Fibroblast of the conjunctiva (primary cell): ENCODE results near the gene CEP55.
"Not testable (repeated sequence)": the region's sequence is repeated elsewhere in the genome, so short reads cannot be mapped to it uniquely, and the experiment has no call there.

Source experiments
- DNase-seq: peaks from one replicate; pipeline ENCODE4 v3.0.0-alpha.2; 2010; ENCODE audit warnings: low read depth

CEP55 gene

DNA sequence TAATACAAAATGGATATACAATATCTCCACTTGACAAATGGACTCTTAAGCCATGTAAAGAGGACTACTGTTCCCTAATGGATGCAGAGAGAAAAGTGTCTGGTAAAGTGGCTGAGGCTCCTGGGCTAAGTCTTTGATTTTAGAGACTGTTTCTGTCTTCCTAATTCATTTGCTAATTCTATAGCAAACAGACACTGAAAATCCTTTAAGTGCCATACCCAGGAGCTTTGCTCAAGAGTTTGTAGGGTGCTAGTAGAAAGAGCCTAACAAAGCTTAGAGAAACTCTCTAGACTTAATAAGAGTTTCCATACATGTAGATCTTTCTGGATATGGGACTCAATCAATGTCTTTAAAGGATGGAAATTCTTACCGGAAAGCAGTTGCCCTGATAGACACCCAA is 16.7 kb downstream of the CEP55 start:
- no peak for DNase-seq

GRCh38 chr10:93514521-93514920 is 18.1 kb downstream of the CEP55 start:
- DNase-seq: no peak

DNA sequence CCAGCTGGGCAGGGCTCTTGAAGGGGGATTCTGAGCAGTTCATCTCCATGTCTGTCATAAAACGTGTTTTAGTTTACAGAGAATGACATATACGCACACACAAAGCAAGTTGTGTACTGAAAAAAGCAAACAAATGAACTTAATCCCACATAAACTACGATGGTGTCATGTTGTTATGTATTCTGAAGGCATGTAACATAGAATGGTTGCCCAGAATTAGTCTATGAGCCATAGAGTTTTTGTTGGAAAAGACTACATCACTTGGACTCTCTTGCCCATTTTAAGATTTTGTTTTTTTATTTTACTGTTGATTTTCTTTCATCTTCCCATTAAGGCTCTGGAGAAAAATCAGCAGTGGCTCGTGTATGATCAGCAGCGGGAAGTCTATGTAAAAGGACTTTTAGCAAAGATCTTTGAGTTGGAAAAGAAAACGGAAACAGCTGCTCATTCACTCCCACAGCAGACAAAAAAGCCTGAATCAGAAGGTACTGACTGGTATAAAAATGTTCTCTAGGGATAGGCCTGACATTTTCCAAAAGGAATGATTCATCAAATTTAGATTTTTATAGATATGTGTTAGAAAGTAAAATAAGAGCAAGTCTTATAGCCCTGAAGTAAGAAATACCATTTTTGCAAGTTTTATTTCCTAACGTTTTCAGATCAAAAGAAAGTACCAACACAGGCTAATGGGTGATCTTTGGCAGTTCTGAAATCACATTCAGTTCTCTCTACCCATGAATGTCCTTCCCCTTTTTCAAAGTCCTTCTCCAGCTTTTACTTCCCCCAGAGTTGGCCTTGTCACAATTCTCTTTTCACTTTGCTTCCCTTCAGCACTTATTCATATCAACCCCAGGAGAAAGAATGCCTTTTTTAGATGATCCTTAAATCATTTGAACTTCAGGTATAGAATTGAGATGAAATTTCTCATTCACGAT is 18.9 kb downstream of the CEP55 start:
- DNase-seq: no peak

DNA sequence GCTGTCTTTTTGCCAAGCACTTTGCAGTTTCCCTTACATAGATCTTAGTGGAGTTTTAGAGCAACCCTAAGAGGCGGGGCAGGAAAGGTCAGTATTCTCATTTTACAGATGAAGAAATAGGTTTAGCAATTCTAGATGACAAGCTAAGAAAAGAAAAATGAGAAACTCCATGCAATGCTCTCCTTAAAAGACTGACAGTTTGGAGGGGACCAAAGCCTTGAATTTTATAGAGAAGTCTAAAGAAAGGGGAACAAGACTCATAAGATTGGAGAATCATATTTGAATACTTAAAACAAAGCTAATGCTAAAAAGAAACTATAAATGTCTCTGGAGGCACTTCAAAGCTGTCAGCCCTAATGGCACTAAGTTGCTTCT is 19.6 kb downstream of the CEP55 start:
- DNase-seq: no peak

GRCh38 chr10:93518531-93518930 is 22.1 kb downstream of the CEP55 start:
- DNase-seq: no peak

- no peak for DNase-seq
These were observed 38.9 kb downstream of the CEP55 start for GRCh38 chr10:93535293-93535692.

GRCh38 chr10:93540871-93541270 is 44.5 kb downstream of the CEP55 start:
- not testable (repeated sequence) for DNase-seq

DNA sequence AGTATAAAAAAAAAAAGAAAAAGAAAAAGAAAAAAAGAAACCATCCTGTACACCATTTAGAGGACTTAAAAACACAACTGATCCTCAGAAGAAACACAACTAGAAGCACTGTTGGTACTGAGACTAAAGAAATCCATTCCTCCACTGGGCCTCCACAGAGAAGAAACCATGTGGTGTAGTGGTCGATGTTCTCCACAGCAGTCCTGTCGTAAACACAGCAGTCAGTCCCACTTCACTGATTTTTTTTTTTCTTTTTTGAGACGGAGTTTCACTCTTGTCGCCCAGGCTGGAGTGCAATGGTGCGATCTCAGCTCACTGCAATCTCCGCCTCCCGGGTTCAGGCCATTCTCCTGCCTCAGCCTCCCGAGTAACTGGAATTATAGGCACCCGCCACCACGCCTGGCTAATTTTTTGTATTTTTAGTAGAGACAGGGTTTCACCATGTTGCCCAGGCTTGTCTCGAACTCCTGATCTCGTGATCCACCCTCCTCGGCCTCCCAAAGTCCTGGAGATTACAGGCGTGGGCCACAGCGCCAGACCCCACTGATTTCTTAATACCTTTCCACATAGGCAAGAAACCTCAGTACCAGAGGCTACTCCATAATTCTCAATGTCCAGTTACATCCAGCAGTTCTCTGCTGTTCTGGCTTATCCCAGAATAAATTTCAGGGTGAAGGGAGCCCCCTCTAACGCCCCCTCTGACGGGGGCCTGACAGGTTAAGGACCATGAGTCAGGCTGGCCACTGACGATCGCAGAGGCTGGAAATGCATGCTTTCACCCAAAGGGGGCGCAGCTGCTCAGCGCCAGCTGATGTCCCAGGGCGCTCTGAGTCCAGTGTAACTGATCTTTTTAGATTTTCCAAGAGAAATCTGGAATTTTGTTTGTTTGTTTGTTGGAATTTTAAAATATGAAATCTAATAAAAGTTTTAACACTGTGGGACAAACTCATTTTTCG is 45.3 kb downstream of the CEP55 start:
- DNase-seq: peak; percentile 8

DNA sequence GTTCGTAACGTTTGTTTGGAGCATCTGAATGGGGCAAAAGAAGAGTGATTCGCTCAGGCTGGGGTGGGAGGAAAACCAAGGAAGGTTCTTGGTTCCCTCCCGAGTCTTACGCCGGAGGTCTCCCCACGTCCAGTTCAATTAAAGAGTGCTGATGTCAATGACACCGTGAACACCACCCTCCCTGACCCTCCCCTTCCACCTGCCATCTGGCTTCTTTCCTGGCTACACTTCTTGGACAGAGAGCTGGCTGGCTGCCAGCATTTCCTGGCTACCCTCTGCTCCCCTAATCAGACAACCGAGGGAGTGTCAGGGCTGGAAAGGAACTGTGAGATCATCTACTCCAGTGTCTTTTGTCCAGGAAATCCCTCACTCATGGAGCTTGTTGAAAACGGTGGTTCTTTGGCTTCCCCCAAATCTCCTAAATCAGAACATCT is 46.0 kb downstream of the CEP55 start:
- DNase-seq: no peak

- not testable (repeated sequence) for DNase-seq
These were observed 50.6 kb downstream of the CEP55 start for GRCh38 chr10:93546995-93547394.

DNA sequence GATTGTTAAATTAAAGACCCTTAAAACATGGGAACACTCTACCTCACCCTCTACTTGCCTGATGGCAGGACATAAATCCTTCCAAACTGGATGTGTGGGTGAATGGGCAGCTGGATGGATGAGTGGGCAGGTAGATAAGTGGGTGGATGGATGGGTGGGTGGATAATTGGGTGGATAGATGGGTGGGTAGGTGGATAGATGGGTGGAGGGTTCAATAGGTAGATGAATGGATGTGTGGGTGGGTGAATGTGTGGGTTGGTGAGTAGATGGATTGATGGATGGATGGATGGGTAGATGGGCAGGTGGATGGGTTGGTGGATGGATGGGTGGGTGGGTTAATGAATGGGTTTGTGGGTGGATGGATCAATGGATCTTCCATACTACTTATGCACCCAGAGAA is 51.1 kb downstream of the CEP55 start:
- DNase-seq: no peak

DNA sequence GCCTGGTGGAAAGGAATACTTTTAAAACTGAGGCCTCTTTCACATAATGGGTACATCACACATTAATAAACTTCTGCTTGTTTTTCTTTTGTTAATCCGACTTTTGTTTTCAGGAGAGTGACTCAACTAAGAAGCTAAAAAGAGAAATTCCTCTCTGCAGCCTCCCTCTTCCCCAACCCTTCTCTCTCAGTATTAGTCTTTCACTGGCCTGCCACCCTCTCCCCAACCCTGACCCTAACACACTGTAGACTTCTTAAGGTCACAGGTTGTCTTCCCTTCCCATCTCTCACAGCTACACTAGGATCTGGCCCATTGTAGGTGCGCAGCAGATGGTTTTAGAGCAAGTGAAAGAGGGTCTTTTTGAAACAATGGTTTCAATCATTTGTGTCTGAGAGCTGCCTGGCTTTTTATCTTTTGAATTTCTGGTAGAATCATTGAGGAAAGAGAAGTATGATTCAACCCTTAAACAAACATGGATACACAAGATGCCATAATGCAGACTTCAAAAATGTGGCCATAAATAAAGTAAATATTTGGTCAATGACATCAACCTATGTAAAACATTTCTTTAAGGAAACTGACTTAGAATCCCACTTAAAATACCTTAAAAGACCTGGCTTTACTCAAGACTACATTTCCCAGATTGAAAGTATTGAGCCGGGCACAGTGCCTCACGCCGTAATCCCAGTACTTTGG is 52.1 kb downstream of the CEP55 start:
- no peak for DNase-seq

- no peak for DNase-seq
These were observed 54.2 kb downstream of the CEP55 start for GRCh38 chr10:93550606-93551005.

DNA sequence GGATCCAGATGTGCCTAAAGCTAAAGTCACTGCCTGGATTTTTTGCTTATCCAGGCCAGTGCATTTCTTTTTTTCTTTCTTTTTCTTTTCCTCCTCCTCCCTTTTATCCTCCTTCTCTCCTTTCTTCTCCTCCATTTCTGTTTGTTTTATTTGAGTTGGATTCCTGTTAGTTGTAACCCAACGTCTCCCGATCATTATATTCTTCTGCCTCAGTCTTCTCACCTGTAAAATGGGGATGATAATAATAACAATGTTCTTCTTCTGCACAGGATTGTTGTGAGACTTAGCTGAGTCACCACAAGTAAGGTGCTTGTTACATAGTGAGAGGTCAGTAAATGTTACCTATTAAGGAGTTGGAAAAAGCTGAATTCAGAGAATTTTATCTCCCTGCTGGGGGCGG is 56.4 kb downstream of the CEP55 start:
- no peak for DNase-seq

GRCh38 chr10:93553482-93554315 is 57.3 kb downstream of the CEP55 start:
- DNase-seq: no peak

GRCh38 chr10:93554316-93554663 is 57.9 kb downstream of the CEP55 start:
- DNase-seq: no peak

DNA sequence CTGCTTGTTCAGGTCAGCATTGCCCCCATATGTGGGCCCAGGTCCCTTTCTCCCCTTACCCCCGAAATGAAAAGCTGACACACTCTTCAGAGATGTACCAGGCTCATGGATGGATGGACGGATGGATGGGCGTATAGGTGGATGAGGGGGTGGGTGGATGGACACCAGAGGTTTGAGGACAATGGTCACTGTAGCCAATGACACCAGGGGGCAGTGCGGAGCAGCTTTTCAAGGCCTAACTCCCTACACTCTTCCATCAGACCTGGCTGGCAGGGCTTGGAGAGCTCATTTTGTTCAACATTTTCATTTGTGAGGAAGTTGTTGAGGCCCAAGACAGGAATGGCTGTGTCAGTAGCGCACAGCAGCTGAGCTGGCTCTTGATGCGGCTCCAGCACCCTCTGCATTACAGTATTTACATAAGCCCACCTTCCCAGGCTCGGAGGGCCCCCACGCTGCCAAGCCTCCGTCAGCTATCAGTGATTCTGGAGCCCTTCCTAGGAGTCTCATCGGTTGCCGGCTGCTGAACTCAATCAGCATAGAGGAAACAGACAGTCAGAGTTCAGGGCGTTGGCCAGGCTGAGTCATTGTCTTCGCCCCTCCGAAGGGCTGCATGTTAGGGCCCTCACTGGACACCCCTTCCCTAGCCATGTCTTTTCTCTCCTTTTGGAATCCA is 58.5 kb downstream of the CEP55 start:
- DNase-seq: peak; percentile 43

DNA sequence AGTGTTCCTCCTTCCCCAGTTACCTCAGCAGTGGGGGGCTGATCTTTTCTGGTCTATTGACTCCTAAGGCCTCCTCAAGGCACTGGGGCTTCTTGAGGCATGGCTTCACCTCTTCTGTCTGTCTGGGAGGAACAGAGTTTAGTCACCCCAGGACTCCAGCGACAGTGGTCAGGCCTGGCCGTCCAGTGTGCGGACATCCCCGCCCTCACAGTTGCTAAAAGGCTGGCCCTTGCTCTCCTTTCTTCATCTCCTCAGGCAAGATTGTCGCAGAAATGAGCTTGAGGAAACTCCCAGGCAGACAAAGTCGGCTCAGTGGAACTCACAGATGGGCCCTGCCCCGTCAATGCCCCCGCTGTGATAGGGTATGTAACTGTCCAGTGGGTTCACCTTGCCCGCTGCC is 63.1 kb downstream of the CEP55 start:
- no peak for DNase-seq

DNA sequence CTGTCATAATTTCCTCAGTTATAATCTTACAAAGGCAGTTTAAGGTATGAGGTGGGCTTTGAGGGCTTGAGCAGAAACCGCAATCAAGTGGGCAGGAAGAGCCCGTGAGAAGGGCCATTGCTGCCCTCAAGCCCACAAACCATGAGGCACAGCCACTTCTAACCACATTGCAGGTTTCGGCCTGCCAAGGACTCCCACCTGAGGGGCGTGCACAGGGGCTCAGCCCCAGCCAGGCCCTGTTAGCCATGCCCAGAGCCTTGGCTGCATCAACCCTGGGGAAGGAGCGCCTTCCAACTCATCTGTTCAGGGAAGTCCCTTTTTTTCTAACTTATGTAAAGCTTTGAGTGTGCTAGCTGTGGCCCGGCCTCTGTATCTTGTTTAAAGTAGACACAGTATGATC is 64.1 kb downstream of the CEP55 start:
- no peak for DNase-seq

- DNase-seq: no peak
These were observed 69.0 kb downstream of the CEP55 start for GRCh38 chr10:93565446-93565845.
